AG04450 (cell line): ENCODE data around the gene SLC16A3. TPM values are rescaled to one million over a fixed set of nuclear protein-coding genes. Genes with fewer than 3 reads are reported as not detected.
A peak's percentile ranks its signal among the peaks of the same experiment; 100 is the strongest.

ENCODE experiments used
- CTCF ChIA-PET: fragments of 300-600, 350-600 bp; formaldehyde crosslinking; extraction: SDS; loops from one replicate; lab custom pipeline; 2022; ENCODE audit warnings: antibody characterized with exemption, inconsistent platforms; lab: Charles Lee
- POLR2A ChIA-PET: fragments of 350-600 bp; formaldehyde crosslinking; extraction: SDS; loops from one replicate; lab custom pipeline; 2021; ENCODE audit warnings: antibody characterized with exemption, inconsistent platforms; lab: Yijun Ruan, JAX
- DNase-seq: peaks from one replicate; pipeline ENCODE4 v3.0.0-alpha.2; 2011; ENCODE audit warnings: low read depth, low spot score
- H3K27ac ChIP-seq: one replicate; pipeline ENCODE4 v1.5.1; 2012; ENCODE audit warnings: low read depth, low read length, control low read depth
- H3K27me3 ChIP-seq: one replicate; pipeline ENCODE4 v1.6.0; 2012; ENCODE audit warnings: low read length; ENCODE audit not compliant: control insufficient read depth, insufficient read depth
- H3K4me3 ChIP-seq: 2 replicates; pipeline ENCODE4 v1.5.1; 2011; ENCODE audit warnings: mild to moderate bottlenecking, low read depth, low read length, control low read depth
- H3K9me3 ChIP-seq: 2 replicates; pipeline ENCODE4 v1.5.1; 2012; ENCODE audit warnings: low read length; ENCODE audit not compliant: control insufficient read depth, insufficient read depth
- polyA plus RNA-seq: library from polyadenylated mRNA; depleted of rRNA; stranded (reverse); fragments of >200 nt; gene quantifications from 2 replicates; pipeline ENCODE4 v1.2.3, GENCODE V29; 2011
- TF ChIP-seq, protein P1 (sequence below): IDR thresholded peaks from 2 replicates; pipeline ENCODE4 v1.5.1; 2011; ENCODE audit warnings: low read depth, low read length, control low read depth, inconsistent platforms

Gene SLC16A3
- polyA plus RNA-seq, 1 experiment: 61.7 TPM

- Histone ChIP-seq H3K27ac (peak overlapping the region; percentile 39), H3K4me3 (no peak overlapping the region), H3K27me3 (no peaks in the 10 kb centered on the region), H3K9me3 (peaks cover 3% of the 10 kb centered on the region; the same call in 1 of the 2 replicates)
- ChIA-PET POLR2A (interaction anchor here (1.1 kb wide), 1 partner anchor 10 kb away, joined by 4 read pairs; no protein-coding TSS in a partner anchor), CTCF (interaction anchor here (0.7 to 1.3 kb wide), 2 partner anchors 39 to 45 kb away, joined by 3 read pairs; no protein-coding TSS in a partner anchor)
- no peak for DNase-seq
- TF ChIP-seq, protein P1, sequence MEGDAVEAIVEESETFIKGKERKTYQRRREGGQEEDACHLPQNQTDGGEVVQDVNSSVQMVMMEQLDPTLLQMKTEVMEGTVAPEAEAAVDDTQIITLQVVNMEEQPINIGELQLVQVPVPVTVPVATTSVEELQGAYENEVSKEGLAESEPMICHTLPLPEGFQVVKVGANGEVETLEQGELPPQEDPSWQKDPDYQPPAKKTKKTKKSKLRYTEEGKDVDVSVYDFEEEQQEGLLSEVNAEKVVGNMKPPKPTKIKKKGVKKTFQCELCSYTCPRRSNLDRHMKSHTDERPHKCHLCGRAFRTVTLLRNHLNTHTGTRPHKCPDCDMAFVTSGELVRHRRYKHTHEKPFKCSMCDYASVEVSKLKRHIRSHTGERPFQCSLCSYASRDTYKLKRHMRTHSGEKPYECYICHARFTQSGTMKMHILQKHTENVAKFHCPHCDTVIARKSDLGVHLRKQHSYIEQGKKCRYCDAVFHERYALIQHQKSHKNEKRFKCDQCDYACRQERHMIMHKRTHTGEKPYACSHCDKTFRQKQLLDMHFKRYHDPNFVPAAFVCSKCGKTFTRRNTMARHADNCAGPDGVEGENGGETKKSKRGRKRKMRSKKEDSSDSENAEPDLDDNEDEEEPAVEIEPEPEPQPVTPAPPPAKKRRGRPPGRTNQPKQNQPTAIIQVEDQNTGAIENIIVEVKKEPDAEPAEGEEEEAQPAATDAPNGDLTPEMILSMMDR: peak; percentile 64
These were observed 15.7 kb downstream of the SLC16A3 start for GRCh38 chr17:82244413-82245133.

DNA sequence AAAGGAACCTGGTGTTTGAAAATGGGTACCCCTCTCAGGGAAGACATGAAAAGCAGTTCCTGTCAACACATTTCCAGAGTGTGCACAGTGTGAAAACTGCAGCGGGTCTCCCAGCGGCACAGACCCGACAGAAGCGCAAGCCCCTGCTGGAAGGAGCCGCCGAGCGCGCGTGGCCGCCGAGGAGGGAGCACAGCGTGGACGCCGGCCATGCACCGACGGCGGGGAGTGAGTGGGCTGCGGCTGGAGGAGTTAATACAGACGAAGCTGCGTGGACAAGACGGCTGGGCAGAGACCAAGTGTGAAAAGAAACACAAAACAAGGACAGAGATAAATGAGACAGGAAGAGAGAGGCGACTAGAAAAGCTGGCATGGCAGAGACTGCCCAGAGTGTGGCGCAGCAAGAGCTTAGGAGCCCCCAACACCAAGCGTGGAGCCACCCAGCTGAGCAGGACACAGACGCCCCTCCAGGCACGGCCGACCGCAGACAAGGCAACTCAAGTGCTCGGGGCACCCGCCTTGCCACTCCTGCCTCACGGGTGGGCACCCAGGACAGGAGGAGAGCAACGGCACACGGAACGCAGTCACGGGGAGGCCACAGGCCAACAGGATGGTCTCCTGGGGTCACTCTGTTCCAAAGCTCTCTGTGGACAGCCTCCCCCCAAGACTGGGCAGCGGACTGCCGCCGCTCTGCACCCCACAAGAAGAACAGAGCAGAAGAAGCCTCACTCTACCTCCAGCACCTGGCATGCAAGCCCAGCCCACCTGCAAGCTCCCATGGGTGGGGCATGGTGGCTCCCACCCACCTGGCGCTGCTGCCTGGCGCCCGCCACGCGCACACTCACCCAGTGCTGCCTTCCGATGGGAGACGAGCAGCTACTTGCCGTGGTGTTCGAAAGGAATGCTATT lies 16.5 kb downstream of the SLC16A3 start:
- Histone ChIP-seq H3K4me3 (no peak overlapping the region), H3K27me3 (no peaks in the 10 kb centered on the region), H3K9me3 (peaks cover 3% of the 10 kb centered on the region; the same call in 1 of the 2 replicates), H3K27ac (peak overlapping the region; percentile 11)
- ChIA-PET POLR2A (no interaction called here), CTCF (interaction anchor here (0.7 to 1.3 kb wide), 2 partner anchors 40 to 46 kb away, joined by 3 read pairs; no protein-coding TSS in a partner anchor)
- DNase-seq: no peak
- TF ChIP-seq, protein P1: no peak

- Histone ChIP-seq H3K9me3 (peaks cover 3% of the 10 kb centered on the region; the same call in 1 of the 2 replicates), H3K4me3 (no peak overlapping the region), H3K27ac (peak overlapping the region; percentile 43), H3K27me3 (no peaks in the 10 kb centered on the region)
- no peak for DNase-seq
- TF ChIP-seq, protein P1: no peak
- ChIA-PET CTCF (no interaction called here), POLR2A (no interaction called here)
These were observed 17.2 kb downstream of the SLC16A3 start for GRCh38 chr17:82246040-82246364.

- no peak for DNase-seq
- POLR2A ChIA-PET: no interaction called here
- Histone ChIP-seq H3K27me3 (no peaks in the 10 kb centered on the region), H3K4me3 (no peak overlapping the region), H3K27ac (peak overlapping the region; percentile 43), H3K9me3 (peaks cover 3% of the 10 kb centered on the region; the same call in 1 of the 2 replicates)
- TF ChIP-seq, protein P1: no peak
- CTCF ChIA-PET: no interaction called here
These were observed 17.7 kb downstream of the SLC16A3 start for GRCh38 chr17:82246365-82247181.
